Activated CD8-positive, alpha-beta T cell treated with anti-CD3 and anti-CD28 coated beads, Interleukin-2, amount 10 ng/mL, durations not matched to agents 7 days and 5 days (primary cell): Measurements from ENCODE around the gene BTN3A1. TPM values are rescaled to one million over a fixed set of nuclear protein-coding genes. Genes with fewer than 3 reads are reported as not detected.

ENCODE experiments used
- total RNA-seq, 2 experiments: library from RNA; stranded (reverse); gene quantifications; one replicate each; pipeline ENCODE4 v1.2.3, GENCODE V29; 2021

BTN3A1 gene
- total RNA-seq, 2 experiments from 2014 or later, result 45.6 to 47.9 TPM

Other genes with a start within 250 kb of the BTN3A1 start
- gene BTN3A2, start 37.1 kb upstream of the BTN3A1 start, total RNA-seq, result 10 to 100 TPM; 69.0 to 78.3 TPM
- gene BTN2A2, start 19.2 kb upstream of the BTN3A1 start, total RNA-seq, result 10 to 100 TPM; 10.3 to 11.4 TPM
- 10 to 100 TPM; 43.8 to 47.0 TPM for gene BTN3A3, start 38.2 kb downstream of the BTN3A1 start, total RNA-seq
- 10 to 100 TPM; 22.4 to 23.6 TPM for gene BTN2A1, start 55.7 kb downstream of the BTN3A1 start, total RNA-seq
- not detected for gene BTN1A1, start 98.0 kb downstream of the BTN3A1 start, total RNA-seq
- gene HMGN4, start 136.1 kb downstream of the BTN3A1 start, total RNA-seq, result 10 to 100 TPM; 80.8 to 84.9 TPM
- gene ABT1, start 194.7 kb downstream of the BTN3A1 start, total RNA-seq, result 10 to 100 TPM; 25.0 to 25.3 TPM